ENCODE data around the gene SAP25.
"Not testable (repeated sequence)": the region's sequence is repeated elsewhere in the genome, so short reads cannot be mapped to it uniquely, and the experiment has no call there.

SAP25 gene

GRCh38 chr7:100546129-100546925, 27.4 kb downstream of the SAP25 start:
- H3K9me3 ChIP-seq: no peaks in the 10 kb centered on the region
- H3K27me3 ChIP-seq: no peaks in the 10 kb centered on the region
- intact Hi-C loops (cut with DNase I; ENCODE audit: low total_unique reads): no loop called here
- no peak for DNase-seq
- peak overlapping the region; percentile 85 to 92 for H3K27ac ChIP-seq
- no peak overlapping the region for H3K4me3 ChIP-seq
- TF ChIP-seq, protein P1, sequence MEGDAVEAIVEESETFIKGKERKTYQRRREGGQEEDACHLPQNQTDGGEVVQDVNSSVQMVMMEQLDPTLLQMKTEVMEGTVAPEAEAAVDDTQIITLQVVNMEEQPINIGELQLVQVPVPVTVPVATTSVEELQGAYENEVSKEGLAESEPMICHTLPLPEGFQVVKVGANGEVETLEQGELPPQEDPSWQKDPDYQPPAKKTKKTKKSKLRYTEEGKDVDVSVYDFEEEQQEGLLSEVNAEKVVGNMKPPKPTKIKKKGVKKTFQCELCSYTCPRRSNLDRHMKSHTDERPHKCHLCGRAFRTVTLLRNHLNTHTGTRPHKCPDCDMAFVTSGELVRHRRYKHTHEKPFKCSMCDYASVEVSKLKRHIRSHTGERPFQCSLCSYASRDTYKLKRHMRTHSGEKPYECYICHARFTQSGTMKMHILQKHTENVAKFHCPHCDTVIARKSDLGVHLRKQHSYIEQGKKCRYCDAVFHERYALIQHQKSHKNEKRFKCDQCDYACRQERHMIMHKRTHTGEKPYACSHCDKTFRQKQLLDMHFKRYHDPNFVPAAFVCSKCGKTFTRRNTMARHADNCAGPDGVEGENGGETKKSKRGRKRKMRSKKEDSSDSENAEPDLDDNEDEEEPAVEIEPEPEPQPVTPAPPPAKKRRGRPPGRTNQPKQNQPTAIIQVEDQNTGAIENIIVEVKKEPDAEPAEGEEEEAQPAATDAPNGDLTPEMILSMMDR (IDR thresholded peaks at IDR 0.05): no peak
- peaks cover 0 to 59% (median 51%) of the 10 kb centered on the region in 4 donors for H3K4me1 ChIP-seq
- H3K36me3 ChIP-seq: peaks cover 4 to 22% (median 13%) of the 10 kb centered on the region in 3 donors

DNA sequence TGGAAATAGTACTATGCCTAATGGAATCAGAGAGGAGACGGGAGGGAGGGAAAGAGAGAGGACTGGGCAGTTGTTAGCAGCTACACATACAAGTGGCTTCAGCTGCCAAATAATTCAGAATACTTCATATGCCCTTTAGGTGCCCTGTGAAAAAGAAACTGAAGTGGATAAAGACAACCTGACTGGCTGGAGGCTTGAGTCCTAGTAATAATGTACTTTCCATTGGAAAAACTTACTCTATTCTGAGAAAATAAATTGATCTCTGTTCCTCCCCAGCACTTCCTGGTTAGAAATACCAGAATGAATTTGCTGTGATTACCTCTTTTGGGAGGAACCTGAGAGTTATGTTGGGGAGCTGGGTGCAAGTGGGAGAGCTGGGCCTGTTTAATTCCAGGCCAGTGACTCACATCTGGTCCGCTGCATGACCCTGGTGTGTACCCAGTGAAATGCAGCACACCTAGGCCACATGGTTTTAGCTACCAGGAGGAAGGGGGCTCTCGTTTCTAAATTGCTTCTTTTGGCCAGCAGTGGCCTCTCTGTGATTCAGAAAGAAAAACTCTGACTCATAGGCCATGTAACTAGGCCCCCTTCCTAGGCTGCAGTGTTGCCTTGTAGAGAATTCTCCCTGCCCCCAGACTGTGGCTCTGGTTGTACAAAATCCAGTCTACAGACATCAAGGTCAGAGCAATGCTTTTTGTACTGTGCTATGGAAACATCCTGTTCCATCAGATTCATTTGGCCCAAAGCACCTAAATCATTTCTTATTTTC, 28.2 kb downstream of the SAP25 start:
- TF ChIP-seq, protein P1 (IDR thresholded peaks at IDR 0.05): peak in 1 of 2 experiments; percentile 24
- H3K36me3 ChIP-seq: peaks cover 2 to 15% (median 11%) of the 10 kb centered on the region in 3 donors
- DNase-seq: peak; percentile 78 to 89
- H3K4me3 ChIP-seq: peak overlapping the region in 1 of 2 donors; percentile 12
- H3K27ac ChIP-seq: peak overlapping the region; percentile 85 to 92
- peaks cover 0 to 66% (median 55%) of the 10 kb centered on the region in 4 donors for H3K4me1 ChIP-seq
- intact Hi-C loops (cut with DNase I; ENCODE audit: low total_unique reads): no loop called here
- no peaks in the 10 kb centered on the region for H3K27me3 ChIP-seq
- H3K9me3 ChIP-seq: no peaks in the 10 kb centered on the region

DNA sequence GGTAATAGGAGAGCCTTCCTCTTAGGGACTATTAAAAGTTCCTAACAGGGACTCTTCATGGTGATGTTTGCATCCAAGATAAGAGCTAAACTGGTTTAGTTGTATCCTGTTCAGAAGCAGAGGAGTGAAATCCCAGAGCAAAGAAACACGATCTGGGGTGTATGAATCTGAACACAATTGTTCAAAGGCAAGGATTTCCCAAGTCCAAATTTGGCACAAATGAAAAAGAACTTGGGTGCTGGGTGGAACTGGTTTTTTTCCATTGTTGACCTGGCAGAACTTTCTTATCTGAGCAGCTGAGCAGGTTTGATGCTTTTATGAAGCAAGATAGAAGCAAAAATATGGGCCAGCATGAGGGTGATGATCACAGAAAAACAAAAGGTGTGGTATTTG, 28.7 kb downstream of the SAP25 start:
- no peak for DNase-seq
- Histone ChIP-seq H3K9me3 (no peaks in the 10 kb centered on the region), H3K27me3 (no peaks in the 10 kb centered on the region), H3K4me3 (no peak overlapping the region), H3K4me1 (peaks cover 0 to 71% (median 61%) of the 10 kb centered on the region in 4 donors), H3K36me3 (peaks cover 0 to 11% (median 10%) of the 10 kb centered on the region in 3 donors), H3K27ac (peak overlapping the region; percentile 85 to 92)
- intact Hi-C loops (cut with DNase I; ENCODE audit: low total_unique reads): no loop called here
- TF ChIP-seq, protein P1 (IDR thresholded peaks at IDR 0.05): no peak

DNA sequence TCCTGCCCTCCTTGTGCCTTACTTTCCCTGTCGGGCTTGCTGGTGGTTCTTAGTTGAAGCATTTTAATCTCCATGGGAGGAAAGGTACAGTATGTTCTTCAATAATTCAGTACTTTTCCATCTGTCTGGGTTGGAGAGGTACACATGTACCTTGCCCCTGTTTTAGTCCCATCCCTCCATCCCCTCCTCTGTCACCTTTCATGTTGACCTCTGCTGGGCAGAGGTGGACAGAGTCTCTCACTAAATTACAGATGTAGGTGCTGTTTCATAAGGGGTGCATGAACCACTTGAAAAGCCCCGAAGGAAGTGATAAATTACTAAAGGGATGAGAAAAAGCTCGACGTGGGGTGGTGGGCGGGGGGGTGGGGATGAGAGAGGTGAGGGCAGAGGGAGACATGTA, 29.3 kb downstream of the SAP25 start:
- H3K4me3 ChIP-seq: no peak overlapping the region
- peak overlapping the region; percentile 85 to 92 for H3K27ac ChIP-seq
- DNase-seq: no peak
- H3K4me1 ChIP-seq: peaks cover 0 to 77% (median 66%) of the 10 kb centered on the region in 4 donors
- peaks cover 0 to 5% (median 4%) of the 10 kb centered on the region in 3 donors for H3K36me3 ChIP-seq
- intact Hi-C loops (cut with DNase I; ENCODE audit: low total_unique reads): no loop called here
- H3K9me3 ChIP-seq: no peaks in the 10 kb centered on the region
- H3K27me3 ChIP-seq: no peaks in the 10 kb centered on the region
- TF ChIP-seq, protein P1 (IDR thresholded peaks at IDR 0.05): no peak

DNA sequence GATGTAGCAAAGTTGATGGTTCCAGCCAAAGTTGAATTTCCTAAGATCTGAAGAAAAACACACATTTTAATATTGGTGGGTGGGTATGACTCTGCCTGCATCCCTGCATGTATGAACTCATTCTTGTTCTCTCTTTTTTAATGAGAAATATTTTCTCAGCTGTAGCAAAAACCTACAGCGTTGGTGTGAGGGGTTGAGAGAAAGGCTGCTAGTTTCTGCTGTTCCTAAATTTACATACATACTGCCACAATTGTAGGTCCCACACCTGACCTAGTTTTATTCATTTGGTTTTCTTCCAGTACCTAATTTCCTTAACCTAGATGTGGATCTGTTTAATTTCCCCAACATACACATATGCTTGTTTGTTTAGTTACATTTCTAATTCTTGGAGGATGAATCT, 30.1 kb downstream of the SAP25 start:
- Histone ChIP-seq H3K9me3 (no peaks in the 10 kb centered on the region), H3K4me1 (peaks cover 0 to 72% (median 64%) of the 10 kb centered on the region in 4 donors), H3K36me3 (no peaks in the 10 kb centered on the region), H3K27me3 (no peaks in the 10 kb centered on the region), H3K27ac (peak overlapping the region; percentile 85 to 92), H3K4me3 (no peak overlapping the region)
- DNase-seq: no peak
- TF ChIP-seq, protein P1 (IDR thresholded peaks at IDR 0.05): no peak
- intact Hi-C loops (cut with DNase I; ENCODE audit: low total_unique reads): no loop called here

- H3K27ac ChIP-seq; H3K36me3 ChIP-seq; H3K27me3 ChIP-seq; H3K4me3 ChIP-seq; H3K9me3 ChIP-seq; intact Hi-C loops (cut with DNase I; ENCODE audit: low total_unique reads); DNase-seq: not testable (repeated sequence)
- peaks cover 0 to 54% (median 45%) of the 10 kb centered on the region in 4 donors for H3K4me1 ChIP-seq
Measured at GRCh38 chr7:100541309-100541708, 32.4 kb downstream of the SAP25 start.
